HUES64 (cell line): ENCODE results near the gene ATXN1.
A peak's percentile ranks its signal among the peaks of the same experiment; 100 is the strongest.

Experiments
- H3K27ac ChIP-seq: 2 replicates; pipeline ENCODE4 v1.7.0; 2013; ENCODE audit warnings: low read depth, low read length, inconsistent platforms
- H3K27me3 ChIP-seq: 2 replicates; pipeline ENCODE4 v1.6.1; 2013; ENCODE audit warnings: mild to moderate bottlenecking, low read length; ENCODE audit not compliant: insufficient read depth
- H3K36me3 ChIP-seq: 2 replicates; pipeline ENCODE4 v1.6.1; 2013; ENCODE audit warnings: mild to moderate bottlenecking, low read length; ENCODE audit not compliant: insufficient read depth
- H3K4me1 ChIP-seq: 2 replicates; pipeline ENCODE4 v1.6.1; 2013; ENCODE audit warnings: mild to moderate bottlenecking, low read length, moderate library complexity; ENCODE audit not compliant: insufficient read depth
- H3K4me3 ChIP-seq: 2 replicates; pipeline ENCODE4 v1.5.1; 2013; ENCODE audit warnings: mild to moderate bottlenecking, low read length, moderate library complexity
- H3K9ac ChIP-seq: 2 replicates; pipeline ENCODE4 v1.6.1; 2013; ENCODE audit warnings: mild to moderate bottlenecking, low read depth, low read length
- H3K9me3 ChIP-seq: 2 replicates; pipeline ENCODE4 v1.6.1; 2013; ENCODE audit warnings: low read depth, low read length; ENCODE audit not compliant: insufficient read depth
- WGBS: fragments of 150-250, 120-280 bp; methylation state at CpG from one replicate; pipeline ENCODE4 v1.1.7; 2013; ENCODE audit warnings: missing lambda C conversion rate; 5-methylcytosine and 5-hydroxymethylcytosine counted together

The ATXN1 gene

DNA sequence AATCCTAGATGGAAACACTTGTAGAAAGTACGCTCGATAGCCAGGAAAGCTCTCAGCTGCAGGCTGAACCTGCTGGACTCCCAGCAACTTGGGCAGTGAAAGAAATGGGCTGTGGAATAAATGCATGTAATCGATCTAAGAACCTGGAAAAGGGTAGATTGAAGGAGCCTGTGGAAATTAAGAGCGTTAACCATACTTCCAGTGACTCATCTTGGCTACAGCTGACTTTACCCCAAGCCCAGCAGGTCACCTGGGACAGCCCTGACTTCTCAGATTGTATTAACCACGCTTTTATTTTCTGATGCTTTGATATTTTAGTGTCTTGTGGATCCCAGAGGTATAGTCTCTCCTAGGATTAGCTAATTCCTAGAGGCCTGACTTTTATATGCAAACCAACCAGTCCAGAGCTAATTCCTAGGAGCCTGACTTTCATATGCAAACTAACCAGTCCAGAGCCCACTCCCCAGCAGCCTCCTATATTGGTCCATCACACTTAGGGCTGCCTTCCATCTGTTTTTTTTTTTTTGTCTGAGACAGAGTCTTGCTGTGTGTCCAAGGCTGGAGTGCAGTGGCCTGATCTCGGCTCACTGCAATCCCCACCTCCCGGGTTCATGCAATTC is 436.5 kb downstream of the ATXN1 start:
- H3K36me3 ChIP-seq, result 0 out of 2 replicates have a peak, but pooled peaks cover 4% of the 10 kb centered on the region
- H3K27ac ChIP-seq, result no peak overlapping the region
- H3K9ac ChIP-seq, result no peak overlapping the region
- no peaks in the 10 kb centered on the region for H3K9me3 ChIP-seq
- WGBS, result 55% methylated on average over 6 of the region's 7 CpGs
- no peaks in the 10 kb centered on the region for H3K27me3 ChIP-seq
- no peak overlapping the region for H3K4me3 ChIP-seq
- peaks cover 32% of the 10 kb centered on the region for H3K4me1 ChIP-seq

DNA sequence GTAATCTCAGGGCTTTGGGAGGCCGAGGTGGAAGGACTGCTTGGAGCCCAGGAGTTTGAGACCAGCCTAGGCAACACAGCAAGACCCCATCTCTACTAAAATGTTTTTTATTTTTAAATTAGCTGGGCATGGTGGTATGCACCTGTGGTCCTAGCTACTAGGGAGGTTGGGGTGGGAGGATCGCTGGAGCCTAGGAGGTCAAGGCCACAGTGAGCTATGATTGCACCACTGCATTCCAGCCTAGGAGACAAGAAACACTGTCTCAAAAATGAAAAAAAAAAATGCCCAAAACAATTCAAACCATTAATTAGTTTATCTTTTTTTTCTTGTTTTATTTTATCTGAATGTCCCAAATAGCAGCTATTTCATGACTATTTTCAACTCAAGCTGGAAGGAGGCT is 437.1 kb downstream of the ATXN1 start:
- H3K27ac ChIP-seq, result no peak overlapping the region
- H3K27me3 ChIP-seq, result no peaks in the 10 kb centered on the region
- peaks cover 36% of the 10 kb centered on the region for H3K4me1 ChIP-seq
- H3K9me3 ChIP-seq, result no peaks in the 10 kb centered on the region
- H3K36me3 ChIP-seq, result 0 out of 2 replicates have a peak, but pooled peaks cover 4% of the 10 kb centered on the region
- no peak overlapping the region for H3K4me3 ChIP-seq
- 90% methylated on average over 2 of the region's 2 CpGs for WGBS
- no peak overlapping the region for H3K9ac ChIP-seq

DNA sequence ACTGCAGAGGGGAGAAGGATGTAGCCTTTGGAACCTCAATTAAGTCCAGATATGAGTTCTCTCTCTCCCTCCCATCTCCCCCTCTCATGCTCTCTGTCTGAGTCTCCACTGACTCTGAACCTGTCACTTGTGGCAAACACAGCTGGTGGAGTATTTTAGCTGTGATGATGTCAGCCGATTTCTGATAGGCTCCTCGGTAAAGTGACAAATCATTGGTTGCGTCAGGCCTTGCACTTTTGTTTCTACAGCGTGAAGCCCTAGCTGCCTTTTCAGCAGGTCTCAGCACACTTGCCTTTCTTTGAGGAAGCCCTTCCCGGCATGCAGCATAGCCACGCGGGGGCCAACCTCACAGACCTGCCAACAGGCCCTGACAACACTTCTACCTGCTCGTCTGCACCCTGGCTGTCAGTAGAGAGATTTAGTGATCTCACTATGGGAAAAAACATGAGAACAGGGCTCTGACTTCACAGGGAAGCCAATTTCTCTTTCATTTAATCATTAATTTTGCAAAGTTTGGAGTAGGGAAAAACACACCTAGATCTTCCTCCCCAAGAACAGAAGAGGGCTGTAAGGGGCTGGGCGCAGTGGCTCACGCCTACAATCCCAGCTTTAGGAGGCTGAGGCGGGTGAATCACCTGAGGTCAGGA is 438.5 kb downstream of the ATXN1 start:
- Histone ChIP-seq H3K27ac (peak overlapping the region; percentile 36; the same call in 1 of the 2 replicates), H3K9ac (peak overlapping the region; percentile 17; the same call in 1 of the 2 replicates), H3K4me1 (peaks cover 36% of the 10 kb centered on the region), H3K27me3 (no peaks in the 10 kb centered on the region), H3K9me3 (no peaks in the 10 kb centered on the region), H3K36me3 (0 out of 2 replicates have a peak, but pooled peaks cover 4% of the 10 kb centered on the region), H3K4me3 (no peak overlapping the region)
- WGBS, result 72% methylated on average over 11 of the region's 11 CpGs

DNA sequence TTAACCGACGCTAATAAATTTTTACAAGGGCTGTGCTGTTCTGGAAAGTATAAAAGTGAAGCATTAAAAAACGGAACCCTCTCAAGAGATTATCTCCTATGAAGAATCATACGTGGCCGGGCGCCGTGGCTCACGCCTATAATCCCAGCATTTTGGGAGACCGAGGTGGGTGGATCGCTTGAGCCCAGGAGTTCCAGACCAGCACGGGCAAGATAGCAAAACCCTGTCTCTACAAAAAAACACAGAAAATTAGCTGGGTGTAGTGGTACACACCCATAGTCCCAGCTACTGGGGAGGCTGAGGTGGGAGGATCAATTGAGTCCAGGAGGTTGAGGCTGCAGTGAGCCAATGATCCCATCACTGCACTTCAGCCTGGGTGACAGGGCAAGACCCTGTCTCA is 439.4 kb downstream of the ATXN1 start:
- Histone ChIP-seq H3K9me3 (no peaks in the 10 kb centered on the region), H3K4me3 (no peak overlapping the region), H3K36me3 (0 out of 2 replicates have a peak, but pooled peaks cover 4% of the 10 kb centered on the region), H3K27ac (no peak overlapping the region), H3K9ac (no peak overlapping the region), H3K4me1 (peaks cover 39% of the 10 kb centered on the region), H3K27me3 (no peaks in the 10 kb centered on the region)
- 97% methylated on average over 11 of the region's 11 CpGs for WGBS

DNA sequence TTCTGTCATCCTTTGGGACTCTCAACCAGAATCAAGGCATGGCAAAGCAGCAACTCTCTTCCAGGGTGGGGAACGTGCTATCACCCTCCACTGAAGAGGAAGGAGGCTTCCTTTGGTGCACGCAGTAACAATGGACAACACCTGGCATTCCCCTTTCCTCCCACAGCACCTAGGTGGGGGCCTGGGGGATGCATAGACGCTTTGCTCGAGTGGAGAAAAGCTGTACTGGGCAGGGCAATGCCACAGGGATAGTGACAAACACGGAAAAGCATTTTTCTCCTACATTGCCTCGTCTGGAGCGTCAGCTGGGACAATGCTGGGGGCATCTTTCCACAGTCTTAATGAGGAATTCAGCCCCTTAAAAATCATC is 439.9 kb downstream of the ATXN1 start:
- WGBS, result 92% methylated on average over 7 of the region's 7 CpGs
- peaks cover 40% of the 10 kb centered on the region for H3K4me1 ChIP-seq
- H3K27me3 ChIP-seq, result no peaks in the 10 kb centered on the region
- no peak overlapping the region for H3K27ac ChIP-seq
- H3K9ac ChIP-seq, result no peak overlapping the region
- 0 out of 2 replicates have a peak, but pooled peaks cover 3% of the 10 kb centered on the region for H3K36me3 ChIP-seq
- H3K4me3 ChIP-seq, result no peak overlapping the region
- no peaks in the 10 kb centered on the region for H3K9me3 ChIP-seq

DNA sequence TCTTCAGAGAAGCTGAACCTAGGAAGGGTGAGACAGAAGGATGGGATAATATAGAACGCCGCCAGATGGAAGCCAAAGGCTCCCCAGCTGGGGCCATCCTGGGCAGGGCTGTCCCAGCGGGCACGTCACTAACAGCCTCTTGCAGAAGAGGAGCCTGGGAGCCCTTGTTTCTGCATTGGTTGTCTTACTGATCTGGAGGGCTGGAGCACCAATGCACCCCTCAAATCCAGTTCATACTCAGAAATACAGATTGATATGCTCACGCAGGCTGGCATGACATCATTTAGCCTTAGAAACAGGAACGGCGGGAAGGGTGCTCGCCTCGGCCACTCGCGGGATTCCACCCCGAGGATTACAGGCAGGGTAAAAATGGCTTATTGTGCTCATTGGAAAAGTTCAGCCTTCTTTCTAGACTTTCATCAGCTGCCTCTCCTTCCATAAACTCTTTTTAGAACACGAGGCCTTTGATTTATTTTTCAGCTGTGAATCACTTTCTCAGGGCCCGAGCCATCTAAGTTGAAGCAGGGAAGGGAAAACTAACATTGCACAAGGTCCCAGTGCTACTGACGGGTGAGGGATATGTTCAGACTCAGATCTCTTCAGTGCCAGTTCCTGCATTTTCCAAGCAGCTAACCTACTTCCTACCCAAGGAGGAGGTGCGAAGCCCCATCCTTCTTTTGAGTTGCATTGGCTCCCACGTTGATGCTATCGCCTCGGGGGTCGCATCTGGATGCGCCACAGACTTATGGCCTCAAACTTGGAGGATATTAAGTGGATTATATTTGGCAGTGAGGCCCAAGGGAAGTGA is 440.5 kb downstream of the ATXN1 start:
- Histone ChIP-seq H3K9me3 (no peaks in the 10 kb centered on the region), H3K27ac (no peak overlapping the region), H3K4me1 (peaks cover 40% of the 10 kb centered on the region), H3K27me3 (no peaks in the 10 kb centered on the region), H3K4me3 (no peak overlapping the region), H3K9ac (no peak overlapping the region), H3K36me3 (no peaks in the 10 kb centered on the region)
- 91% methylated on average over 21 of the region's 21 CpGs for WGBS

DNA sequence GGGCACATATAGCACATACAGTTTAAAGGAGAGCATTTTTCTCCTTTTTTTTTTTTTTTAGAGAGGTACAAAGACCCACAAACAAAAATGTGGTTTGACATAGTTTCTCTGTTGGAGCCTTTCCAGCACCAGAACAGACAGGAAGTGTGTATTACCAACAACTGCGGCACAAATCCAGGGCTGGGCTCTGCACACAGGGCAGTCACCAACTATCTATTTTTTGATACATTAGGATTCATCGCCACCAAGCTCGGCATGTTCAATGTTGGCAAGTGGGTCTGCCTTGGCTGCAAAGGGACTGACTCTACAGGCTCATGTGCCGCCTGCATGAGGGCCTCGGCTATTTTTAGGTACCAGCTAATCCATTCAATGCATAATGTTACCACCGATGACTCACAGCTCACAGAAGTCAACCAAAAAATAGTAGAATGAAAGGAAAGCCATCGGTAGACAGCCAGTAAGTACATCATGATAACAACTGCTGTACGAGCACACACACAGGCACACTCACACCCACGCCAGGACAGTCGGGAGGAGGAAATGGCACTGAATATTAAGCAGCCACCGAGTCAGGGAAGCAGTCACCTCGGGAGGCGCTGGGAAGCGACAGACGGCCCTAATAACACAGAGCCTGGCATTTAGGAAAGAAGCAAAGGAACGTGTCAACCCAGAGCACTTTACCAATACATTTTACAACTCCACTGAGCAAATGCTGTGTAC is 441.3 kb downstream of the ATXN1 start:
- H3K36me3 ChIP-seq, result no peaks in the 10 kb centered on the region
- H3K27ac ChIP-seq, result no peak overlapping the region
- H3K9ac ChIP-seq, result no peak overlapping the region
- no peak overlapping the region for H3K4me3 ChIP-seq
- H3K27me3 ChIP-seq, result no peaks in the 10 kb centered on the region
- peaks cover 40% of the 10 kb centered on the region for H3K4me1 ChIP-seq
- H3K9me3 ChIP-seq, result no peaks in the 10 kb centered on the region
- 55% methylated on average over 16 of the region's 16 CpGs for WGBS

DNA sequence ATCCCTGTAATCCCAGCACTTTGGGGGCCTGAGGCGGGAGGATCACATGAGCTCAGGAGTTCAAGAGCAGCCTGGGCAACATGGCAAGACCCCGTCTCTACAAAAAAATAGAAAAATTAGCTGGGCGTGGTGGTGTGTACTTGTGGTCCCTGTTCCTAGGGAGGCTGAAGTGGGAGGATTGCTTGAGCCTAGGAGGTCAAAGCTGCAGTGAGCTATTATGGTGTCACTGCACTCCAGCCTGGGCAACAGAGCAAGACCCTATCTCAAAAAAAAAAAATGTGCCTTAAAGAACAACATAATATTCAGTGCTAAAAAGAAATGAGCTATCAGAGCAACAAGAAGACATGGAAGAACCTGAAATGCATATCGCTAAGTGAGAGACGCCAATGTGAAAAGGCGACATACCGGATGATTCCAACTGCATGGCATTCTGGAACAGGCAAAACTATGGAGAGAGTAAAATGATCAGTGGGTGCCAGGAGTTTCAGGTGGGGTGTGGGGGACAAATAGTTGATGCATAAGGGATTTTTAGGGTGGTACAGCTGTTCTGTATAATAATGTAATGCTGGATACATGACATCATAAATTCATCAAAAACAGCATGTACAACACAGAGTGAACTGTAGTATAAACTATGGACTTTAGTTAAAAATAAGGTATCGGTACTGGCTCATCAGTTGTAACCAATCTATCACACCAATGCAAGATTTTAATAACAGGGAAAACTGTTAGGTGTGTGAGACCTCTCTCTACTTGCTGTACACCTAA is 442.1 kb downstream of the ATXN1 start:
- Histone ChIP-seq H3K27me3 (no peaks in the 10 kb centered on the region), H3K4me3 (no peak overlapping the region), H3K4me1 (peaks cover 31% of the 10 kb centered on the region), H3K9me3 (no peaks in the 10 kb centered on the region), H3K36me3 (no peaks in the 10 kb centered on the region), H3K9ac (no peak overlapping the region), H3K27ac (no peak overlapping the region)
- WGBS, result 94% methylated on average over 7 of the region's 8 CpGs

DNA sequence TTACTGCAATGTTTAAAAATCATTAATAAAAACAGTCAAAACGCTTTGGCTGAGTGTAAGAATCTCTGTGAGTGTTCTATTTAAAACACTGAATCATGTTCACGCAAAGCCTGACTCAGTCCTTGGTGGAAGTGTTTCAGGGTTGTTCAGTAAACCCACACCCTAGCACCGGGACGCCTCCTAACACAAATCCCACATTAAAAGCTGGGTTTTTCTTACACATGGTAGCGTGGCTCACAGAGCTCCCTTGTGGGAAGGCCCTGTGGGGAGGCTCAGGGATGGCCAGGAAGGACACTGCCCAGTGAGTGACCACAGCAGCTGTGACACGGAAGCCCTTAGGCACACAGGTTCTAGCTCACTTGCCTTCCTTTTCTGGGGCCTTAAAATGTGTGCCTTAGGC is 442.7 kb downstream of the ATXN1 start:
- Histone ChIP-seq H3K9ac (no peak overlapping the region), H3K4me1 (peaks cover 28% of the 10 kb centered on the region), H3K36me3 (no peaks in the 10 kb centered on the region), H3K27me3 (no peaks in the 10 kb centered on the region), H3K4me3 (no peak overlapping the region), H3K9me3 (no peaks in the 10 kb centered on the region), H3K27ac (no peak overlapping the region)
- 92% methylated on average over 5 of the region's 6 CpGs for WGBS

DNA sequence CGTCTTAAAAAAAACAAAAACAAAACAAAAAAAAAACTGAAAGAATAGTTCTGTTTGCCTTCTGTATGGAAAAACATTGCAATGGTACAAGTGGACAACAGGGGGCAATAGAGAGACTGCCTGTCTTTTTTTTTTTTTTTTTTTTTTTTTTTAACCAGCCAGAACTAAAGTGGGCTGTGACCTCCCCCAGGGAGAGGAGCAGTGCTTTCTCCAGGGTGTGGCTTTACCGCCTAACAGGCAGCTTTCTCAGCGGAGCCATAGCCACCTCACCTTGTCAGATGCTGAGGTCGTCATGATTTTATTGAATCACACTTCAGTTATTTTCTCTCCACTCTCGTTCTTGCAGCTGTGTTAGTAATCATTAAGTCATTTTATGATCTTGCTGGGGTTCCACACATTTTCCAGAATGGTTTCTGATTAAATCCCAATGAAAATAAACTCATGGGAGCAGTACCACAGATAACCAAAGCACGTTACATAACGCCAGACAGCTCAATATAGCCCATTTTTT is 444.5 kb downstream of the ATXN1 start:
- Histone ChIP-seq H3K4me3 (no peak overlapping the region), H3K27me3 (no peaks in the 10 kb centered on the region), H3K4me1 (peaks cover 17% of the 10 kb centered on the region), H3K27ac (no peak overlapping the region), H3K36me3 (no peaks in the 10 kb centered on the region), H3K9me3 (no peaks in the 10 kb centered on the region), H3K9ac (no peak overlapping the region)
- 46% methylated on average over 7 of the region's 7 CpGs for WGBS
